Measurements from ENCODE around the gene OTUD7B. TPM values are rescaled to one million over a fixed set of nuclear protein-coding genes. Genes with fewer than 3 reads are reported as not detected.
"Not testable (repeated sequence)": the region's sequence is repeated elsewhere in the genome, so short reads cannot be mapped to it uniquely, and the experiment has no call there.

The OTUD7B gene
- total RNA-seq, 1 experiment from 2014 or later = 19.6 TPM

DNA sequence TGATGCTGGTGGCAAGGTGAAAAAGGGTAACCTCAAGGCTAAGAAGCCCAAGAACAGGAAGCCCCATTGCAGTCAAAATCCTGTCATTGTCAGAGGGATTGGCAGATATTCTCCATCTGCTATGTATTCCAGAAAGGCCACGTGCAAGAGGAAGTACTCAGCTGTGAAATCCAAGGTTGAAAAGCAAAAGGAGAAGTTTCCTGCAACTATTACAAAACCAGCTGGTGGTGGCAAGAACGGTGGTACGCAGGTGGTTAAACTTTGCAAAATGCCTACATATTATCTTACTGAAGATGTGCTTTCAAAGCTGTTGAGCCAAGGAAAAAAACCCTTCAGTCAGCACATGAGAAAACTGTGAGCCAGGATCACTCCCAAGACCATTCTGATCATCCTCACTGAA is 43.4 kb upstream of the OTUD7B start:
- BruUV-seq (replicated peaks) = no TSS peak
- no peaks in the 10 kb centered on the region for H3K27me3 Mint-ChIP-seq (ENCODE audit: insufficient read depth, unreplicated experiment)
- ChIA-PET CTCF (no interaction called here), POLR2A (no interaction called here)
- no peaks in the 10 kb centered on the region for H3K4me1 ChIP-seq
- no peak for DNase-seq
- no peaks in the 10 kb centered on the region for H3K9me3 Mint-ChIP-seq (ENCODE audit: unreplicated experiment)
- H3K4me3 Mint-ChIP-seq (ENCODE audit: unreplicated experiment) = no peak overlapping the region
- no peaks in the 10 kb centered on the region for H3K9me3 ChIP-seq
- no peaks in the 10 kb centered on the region for H3K4me1 Mint-ChIP-seq (ENCODE audit: low read depth, unreplicated experiment)
- H3K27ac Mint-ChIP-seq (ENCODE audit: unreplicated experiment) = no peak overlapping the region
- TF ChIP-seq, protein P1, sequence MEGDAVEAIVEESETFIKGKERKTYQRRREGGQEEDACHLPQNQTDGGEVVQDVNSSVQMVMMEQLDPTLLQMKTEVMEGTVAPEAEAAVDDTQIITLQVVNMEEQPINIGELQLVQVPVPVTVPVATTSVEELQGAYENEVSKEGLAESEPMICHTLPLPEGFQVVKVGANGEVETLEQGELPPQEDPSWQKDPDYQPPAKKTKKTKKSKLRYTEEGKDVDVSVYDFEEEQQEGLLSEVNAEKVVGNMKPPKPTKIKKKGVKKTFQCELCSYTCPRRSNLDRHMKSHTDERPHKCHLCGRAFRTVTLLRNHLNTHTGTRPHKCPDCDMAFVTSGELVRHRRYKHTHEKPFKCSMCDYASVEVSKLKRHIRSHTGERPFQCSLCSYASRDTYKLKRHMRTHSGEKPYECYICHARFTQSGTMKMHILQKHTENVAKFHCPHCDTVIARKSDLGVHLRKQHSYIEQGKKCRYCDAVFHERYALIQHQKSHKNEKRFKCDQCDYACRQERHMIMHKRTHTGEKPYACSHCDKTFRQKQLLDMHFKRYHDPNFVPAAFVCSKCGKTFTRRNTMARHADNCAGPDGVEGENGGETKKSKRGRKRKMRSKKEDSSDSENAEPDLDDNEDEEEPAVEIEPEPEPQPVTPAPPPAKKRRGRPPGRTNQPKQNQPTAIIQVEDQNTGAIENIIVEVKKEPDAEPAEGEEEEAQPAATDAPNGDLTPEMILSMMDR (IDR thresholded peaks at IDR 0.05; ENCODE audit: insufficient read depth in 1 of 2, low read depth in 1 of 2, low read length in 1 of 2, severe bottlenecking in 1 of 2, unreplicated experiment in 1 of 2) = no peak
- H3K36me3 Mint-ChIP-seq (ENCODE audit: insufficient read depth, unreplicated experiment) = no peaks in the 10 kb centered on the region
- H3K4me3 ChIP-seq (ENCODE audit: low read depth, low read length) = no peak overlapping the region
- no peaks in the 10 kb centered on the region for H3K27me3 ChIP-seq (replicated peaks; ENCODE audit: control insufficient read depth, insufficient read depth, low read length)
- intact Hi-C loops (cut with micrococcal nuclease; ENCODE audit: unreplicated experiment) = no loop called here
- no peaks in the 10 kb centered on the region for H3K36me3 ChIP-seq (ENCODE audit: control insufficient read depth, insufficient read depth, low read length)

DNA sequence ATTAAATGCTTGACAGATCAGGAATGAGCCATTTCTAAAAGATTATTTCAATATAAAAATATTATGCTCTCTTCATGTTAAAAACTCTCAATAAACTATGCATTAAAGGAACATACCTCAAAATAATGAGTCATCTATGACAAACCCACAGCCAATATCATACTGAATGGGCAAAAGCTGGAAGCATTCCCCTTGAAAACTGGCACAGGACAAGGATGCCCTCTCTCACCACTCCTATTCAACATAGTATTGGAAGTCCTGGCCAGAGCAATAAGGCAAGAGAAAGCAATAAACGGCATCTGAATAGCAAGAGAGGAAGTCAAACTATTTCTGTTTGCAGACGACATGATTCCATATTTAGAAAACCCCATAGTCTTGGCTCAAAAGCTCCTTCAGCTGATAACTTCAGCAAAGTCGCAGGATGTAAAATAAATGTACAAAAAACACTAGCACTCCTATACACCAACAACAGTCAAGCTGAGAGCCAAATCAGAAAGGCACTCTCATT is 41.4 kb upstream of the OTUD7B start:
- not testable (repeated sequence) for H3K9me3 Mint-ChIP-seq (ENCODE audit: unreplicated experiment)
- CTCF ChIA-PET = interaction anchor here (1.0 to 1.2 kb wide), 2 partner anchors 117 to 135 kb away, joined by 3 read pairs; no protein-coding TSS in a partner anchor
- POLR2A ChIA-PET = interaction anchor here (0.6 kb wide), 1 partner anchor 91 kb away, joined by 8 read pairs; no protein-coding TSS in a partner anchor

DNA sequence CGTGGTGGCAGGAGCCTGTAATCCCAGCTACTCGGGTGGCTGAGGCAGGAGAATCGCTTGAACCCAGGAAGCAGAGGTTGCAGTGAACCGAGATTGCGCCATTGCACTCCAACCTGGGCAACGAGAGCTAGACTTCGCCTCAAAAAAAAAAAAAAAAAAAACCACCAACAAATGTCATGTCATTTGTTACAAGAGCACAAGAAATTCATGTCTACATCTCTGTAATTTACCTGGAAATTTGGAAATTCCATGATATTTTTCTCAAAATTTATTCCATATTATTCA is 40.5 kb upstream of the OTUD7B start:
- H3K36me3 Mint-ChIP-seq (ENCODE audit: insufficient read depth, unreplicated experiment) = no peaks in the 10 kb centered on the region
- H3K4me3 ChIP-seq (ENCODE audit: low read depth, low read length) = no peak overlapping the region
- H3K36me3 ChIP-seq (ENCODE audit: control insufficient read depth, insufficient read depth, low read length) = no peaks in the 10 kb centered on the region
- intact Hi-C loops (cut with micrococcal nuclease; ENCODE audit: unreplicated experiment) = loop anchor here (2.0 kb wide), 2 partner anchors 40 to 152 kb away; partner anchors contain the start of genes BOLA1 and OTUD7B
- no peaks in the 10 kb centered on the region for H3K27me3 Mint-ChIP-seq (ENCODE audit: insufficient read depth, unreplicated experiment)
- no peak overlapping the region for H3K4me3 Mint-ChIP-seq (ENCODE audit: unreplicated experiment)
- H3K4me1 ChIP-seq = no peaks in the 10 kb centered on the region
- no peaks in the 10 kb centered on the region for H3K27me3 ChIP-seq (replicated peaks; ENCODE audit: control insufficient read depth, insufficient read depth, low read length)
- H3K27ac Mint-ChIP-seq (ENCODE audit: unreplicated experiment) = no peak overlapping the region
- DNase-seq = no peak
- no peaks in the 10 kb centered on the region for H3K9me3 Mint-ChIP-seq (ENCODE audit: unreplicated experiment)
- no TSS peak for BruUV-seq (replicated peaks)
- no peaks in the 10 kb centered on the region for H3K9me3 ChIP-seq
- ChIA-PET CTCF (interaction anchor here (0.9 to 1.5 kb wide), 6 partner anchors 30 to 136 kb away, joined by 3 to 13 read pairs (median 5); no protein-coding TSS in a partner anchor), POLR2A (interaction anchor here (1.0 kb wide), 1 partner anchor 166 kb away, joined by 3 read pairs; no protein-coding TSS in a partner anchor)
- TF ChIP-seq, protein P1 (IDR thresholded peaks at IDR 0.05; ENCODE audit: insufficient read depth in 1 of 2, low read depth in 1 of 2, low read length in 1 of 2, severe bottlenecking in 1 of 2, unreplicated experiment in 1 of 2) = no peak
- no peaks in the 10 kb centered on the region for H3K4me1 Mint-ChIP-seq (ENCODE audit: low read depth, unreplicated experiment)

More for the DNA sequence above, 41.4 kb upstream of the OTUD7B start:
- H3K9me3 ChIP-seq; DNase-seq; H3K36me3 Mint-ChIP-seq (ENCODE audit: insufficient read depth, unreplicated experiment); H3K4me1 ChIP-seq; H3K27me3 ChIP-seq (replicated peaks; ENCODE audit: control insufficient read depth, insufficient read depth, low read length); H3K4me3 Mint-ChIP-seq (ENCODE audit: unreplicated experiment); H3K27me3 Mint-ChIP-seq (ENCODE audit: insufficient read depth, unreplicated experiment); H3K4me1 Mint-ChIP-seq (ENCODE audit: low read depth, unreplicated experiment); BruUV-seq (replicated peaks); H3K27ac Mint-ChIP-seq (ENCODE audit: unreplicated experiment); H3K4me3 ChIP-seq (ENCODE audit: low read depth, low read length); H3K36me3 ChIP-seq (ENCODE audit: control insufficient read depth, insufficient read depth, low read length): not testable (repeated sequence)
- intact Hi-C loops (cut with micrococcal nuclease; ENCODE audit: unreplicated experiment) = loop anchor here (2.0 kb wide), 2 partner anchors 41 to 153 kb away; partner anchors contain the start of genes BOLA1 and OTUD7B
